HG03039 (cell line): ENCODE measurements around the gene SIRT6.
"Not testable (repeated sequence)": the region's sequence is repeated elsewhere in the genome, so short reads cannot be mapped to it uniquely, and the experiment has no call there.

Experiments
- ATAC-seq: cut with Tn5 transposase; IDR thresholded peaks from one replicate; pipeline ENCODE4 v1.9.1; 2021; ENCODE audit warnings: mild to moderate bottlenecking, moderate library complexity; ENCODE audit not compliant: unreplicated experiment

SIRT6 gene

DNA sequence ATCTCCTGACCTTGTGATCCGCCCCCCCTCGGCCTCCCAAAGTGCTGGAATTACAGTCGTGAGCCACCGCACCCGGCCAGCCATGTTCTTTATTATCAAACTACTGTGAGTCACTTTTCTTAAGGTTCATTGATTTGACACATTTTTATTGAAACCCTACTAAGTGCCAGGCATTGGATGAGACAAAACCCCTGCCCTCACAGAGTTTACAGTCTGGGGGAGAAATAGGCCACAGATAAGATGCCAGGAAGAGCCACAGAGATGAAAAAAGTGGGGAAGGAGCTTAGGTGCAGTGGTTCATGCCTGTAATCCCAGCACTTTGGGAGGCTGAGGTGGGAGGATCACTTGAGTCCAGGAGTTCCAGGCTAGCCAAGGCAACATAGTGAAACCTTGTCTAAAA lies 43.9 kb downstream of the SIRT6 start:
- ATAC-seq: no peak

GRCh38 chr19:4136680-4137088 lies 45.7 kb downstream of the SIRT6 start:
- ATAC-seq: no peak

GRCh38 chr19:4135386-4135785 lies 47.0 kb downstream of the SIRT6 start:
- ATAC-seq: not testable (repeated sequence)

DNA sequence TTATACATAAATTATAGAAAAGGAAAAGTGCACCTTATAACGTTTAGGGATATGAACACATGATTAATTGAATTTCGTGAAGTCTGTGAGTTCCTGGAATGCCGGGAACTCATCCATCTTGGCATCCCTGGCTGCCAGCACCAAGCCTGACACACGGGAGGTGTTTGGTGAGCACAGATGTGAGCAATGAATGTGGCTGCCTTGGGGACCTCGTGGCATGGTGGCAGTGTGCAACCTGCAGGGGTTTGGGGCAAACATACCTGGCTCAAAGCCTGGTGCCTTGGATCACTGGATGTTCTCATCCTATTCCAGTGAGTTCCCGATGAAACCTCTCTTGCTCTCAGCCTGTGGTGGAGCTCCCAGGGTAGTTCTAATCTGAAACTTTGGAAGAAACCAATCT lies 48.0 kb downstream of the SIRT6 start:
- ATAC-seq: no peak

DNA sequence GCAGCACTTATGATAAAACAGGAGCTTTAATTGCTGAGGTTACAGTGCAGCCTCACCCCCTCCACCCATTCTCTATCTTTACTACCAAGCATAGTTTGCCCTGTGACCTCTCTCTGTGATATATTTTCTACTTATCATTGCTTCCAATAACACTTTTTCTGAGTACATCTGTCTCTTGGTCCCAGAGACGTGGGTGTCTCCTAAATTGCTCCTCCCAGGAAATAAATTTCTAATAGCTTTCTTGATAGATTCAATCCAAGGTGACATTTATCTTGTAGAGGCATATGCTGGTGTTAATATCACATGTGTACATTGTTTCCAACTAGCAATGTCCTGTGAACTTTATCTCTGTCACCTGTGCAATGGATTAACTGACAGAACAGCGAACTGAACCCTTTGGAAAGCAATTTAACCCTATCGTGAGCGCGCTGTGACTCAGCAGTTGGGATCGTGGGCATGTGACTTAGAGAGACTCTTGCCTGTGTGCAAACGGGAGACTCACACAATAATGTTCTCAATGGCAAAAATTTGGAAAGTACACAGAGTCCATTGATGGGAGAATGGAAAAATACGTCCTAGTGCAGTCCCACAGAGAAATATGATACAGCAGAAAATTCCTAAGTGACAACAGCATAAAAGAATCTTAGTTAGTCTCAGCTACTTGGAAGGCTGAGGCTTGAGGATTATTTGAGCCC lies 51.5 kb downstream of the SIRT6 start:
- no peak for ATAC-seq

DNA sequence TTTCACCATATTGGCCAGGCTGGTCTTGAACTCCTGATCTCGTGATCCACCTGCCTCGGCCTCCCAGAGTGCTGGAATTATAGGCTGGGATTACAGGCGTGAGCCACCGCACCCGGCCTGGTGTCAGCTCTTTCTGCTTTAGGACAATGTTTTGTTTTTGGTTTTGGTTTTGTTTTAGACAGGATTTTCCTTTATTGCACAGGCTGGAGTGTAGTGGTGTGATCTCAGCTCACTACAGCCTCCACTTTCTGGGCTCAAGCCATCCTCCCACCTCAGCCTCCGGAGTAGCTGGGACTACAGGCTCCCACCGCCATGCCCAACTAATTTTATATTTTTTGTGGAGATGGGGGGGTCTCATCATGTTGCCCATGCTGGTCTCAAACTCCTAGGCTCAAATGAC lies 53.3 kb downstream of the SIRT6 start:
- not testable (repeated sequence) for ATAC-seq

- not testable (repeated sequence) for ATAC-seq
These were observed 55.0 kb downstream of the SIRT6 start for GRCh38 chr19:4127322-4127721.

GRCh38 chr19:4124638-4125037 lies 57.7 kb downstream of the SIRT6 start:
- no peak for ATAC-seq
